GM12875 (cell line): ENCODE results near the gene RPL4.

Experiments used
- H3K4me3 ChIP-seq: one replicate; pipeline ENCODE4 v1.5.1; 2011; ENCODE audit warnings: low read depth, low read length, control low read depth
- TF ChIP-seq, protein P1 (sequence below): IDR thresholded peaks from 2 replicates; pipeline ENCODE4 v1.5.1; 2011; ENCODE audit warnings: low read depth, mild to moderate bottlenecking, control low read depth, inconsistent platforms, low read length, moderate library complexity, borderline replicate concordance; ENCODE audit not compliant: insufficient read depth

Gene RPL4

DNA sequence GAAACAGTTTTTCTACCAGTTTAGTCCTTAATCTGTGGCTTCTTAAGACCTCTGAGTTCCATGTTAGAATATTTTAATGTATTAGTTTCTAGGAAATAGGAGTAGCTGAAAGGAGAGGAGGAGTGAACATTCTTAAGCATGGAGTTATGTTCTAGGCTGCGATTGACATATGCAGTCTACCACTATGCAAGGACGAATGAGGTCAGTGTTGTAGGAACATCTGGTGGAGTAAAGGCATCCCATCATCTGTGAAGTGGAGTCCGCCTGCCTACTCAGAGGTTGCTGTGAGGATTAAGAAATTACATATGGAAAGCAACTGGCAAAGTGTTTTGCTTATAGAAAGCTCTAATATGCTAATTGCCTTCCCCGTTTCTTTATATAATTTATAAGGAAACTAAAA, 52.2 kb downstream of the RPL4 start:
- H3K4me3 ChIP-seq: no peak overlapping the region
- TF ChIP-seq, protein P1, sequence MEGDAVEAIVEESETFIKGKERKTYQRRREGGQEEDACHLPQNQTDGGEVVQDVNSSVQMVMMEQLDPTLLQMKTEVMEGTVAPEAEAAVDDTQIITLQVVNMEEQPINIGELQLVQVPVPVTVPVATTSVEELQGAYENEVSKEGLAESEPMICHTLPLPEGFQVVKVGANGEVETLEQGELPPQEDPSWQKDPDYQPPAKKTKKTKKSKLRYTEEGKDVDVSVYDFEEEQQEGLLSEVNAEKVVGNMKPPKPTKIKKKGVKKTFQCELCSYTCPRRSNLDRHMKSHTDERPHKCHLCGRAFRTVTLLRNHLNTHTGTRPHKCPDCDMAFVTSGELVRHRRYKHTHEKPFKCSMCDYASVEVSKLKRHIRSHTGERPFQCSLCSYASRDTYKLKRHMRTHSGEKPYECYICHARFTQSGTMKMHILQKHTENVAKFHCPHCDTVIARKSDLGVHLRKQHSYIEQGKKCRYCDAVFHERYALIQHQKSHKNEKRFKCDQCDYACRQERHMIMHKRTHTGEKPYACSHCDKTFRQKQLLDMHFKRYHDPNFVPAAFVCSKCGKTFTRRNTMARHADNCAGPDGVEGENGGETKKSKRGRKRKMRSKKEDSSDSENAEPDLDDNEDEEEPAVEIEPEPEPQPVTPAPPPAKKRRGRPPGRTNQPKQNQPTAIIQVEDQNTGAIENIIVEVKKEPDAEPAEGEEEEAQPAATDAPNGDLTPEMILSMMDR: no peak
